Natural killer cell (primary cell): ENCODE results near the gene CNEP1R1. TPM values are rescaled to one million over a fixed set of nuclear protein-coding genes. Genes with fewer than 3 reads are reported as not detected.

Experiments used
- ATAC-seq, 3 donors: fragments of 150-1000 bp in 2 of 3; fragments of 200-7000 bp in 1 of 3; cut with Tn5 transposase; 1 replicate in 1 of 3; 2 replicates in 2 of 3; pipeline ENCODE4 v1.10.0; 2021; ENCODE audit warnings: mild to moderate bottlenecking in 2 of 3, moderate library complexity in 2 of 3
- DNase-seq, 2 donors: peaks; one replicate each; pipeline versions ENCODE4 v3.0.0 to v3.0.0-alpha.2; 2013 to 2021; ENCODE audit warnings: mixed read lengths in 1 of 2
- H3K27ac ChIP-seq: one replicate; pipeline ENCODE4 v1.5.1; 2013; ENCODE audit warnings: mild to moderate bottlenecking, low read length
- H3K27me3 ChIP-seq: one replicate; pipeline ENCODE4 v1.6.1; 2013; ENCODE audit warnings: low read length; ENCODE audit not compliant: control insufficient read depth, insufficient read depth
- H3K36me3 ChIP-seq: one replicate; pipeline ENCODE4 v1.6.1; 2013; ENCODE audit warnings: low read length; ENCODE audit not compliant: control insufficient read depth, insufficient read depth
- H3K4me1 ChIP-seq: one replicate; pipeline ENCODE4 v1.6.1; 2013; ENCODE audit warnings: low read length; ENCODE audit not compliant: control insufficient read depth, insufficient read depth
- H3K4me3 ChIP-seq: one replicate; pipeline ENCODE4 v1.5.1; 2013; ENCODE audit warnings: low read length
- H3K9me3 ChIP-seq: one replicate; pipeline ENCODE4 v1.6.1; 2013; ENCODE audit warnings: low read length; ENCODE audit not compliant: control insufficient read depth, insufficient read depth
- H3K27ac Mint-ChIP-seq, 2 donors: one replicate each; pipeline ENCODE4 v1.8.0; 2022; ENCODE audit warnings: mild to moderate bottlenecking in 2 of 2, mixed read lengths in 2 of 2, moderate library complexity in 1 of 2
- H3K27me3 Mint-ChIP-seq, 2 donors: one replicate each; pipeline ENCODE4 v1.8.0; 2022; ENCODE audit warnings: low read depth in 2 of 2, mixed read lengths in 2 of 2
- H3K36me3 Mint-ChIP-seq: one replicate; pipeline ENCODE4 v1.8.0; 2022; ENCODE audit warnings: mixed read lengths
- H3K4me1 Mint-ChIP-seq, 2 donors: one replicate each; pipeline ENCODE4 v1.8.0; 2022; ENCODE audit warnings: mixed read lengths in 2 of 2
- H3K4me3 Mint-ChIP-seq: one replicate; pipeline ENCODE4 v1.8.0; 2022; ENCODE audit warnings: mild to moderate bottlenecking, moderate library complexity, mixed read lengths
- H3K9me3 Mint-ChIP-seq, 2 donors: one replicate each; pipeline ENCODE4 v1.8.0; 2022; ENCODE audit warnings: mixed read lengths in 2 of 2
- CTCF ChIP-seq: fragments of 200-600 bp; IDR thresholded peaks from one replicate; pipeline ENCODE4 v1.8.0; 2022; ENCODE audit warnings: antibody characterized with exemption
- WGBS: methylation state at CpG from one replicate; pipeline ENCODE4 v1.1.7; 2013; ENCODE audit warnings: missing lambda C conversion rate; ENCODE audit not compliant: insufficient coverage; 5-methylcytosine and 5-hydroxymethylcytosine counted together
- intact Hi-C: fragments of 100-400 bp; cut with micrococcal nuclease; formaldehyde crosslinking; loops from one replicate; pipeline ENCODE4 v1.14.2; 2022
- total RNA-seq, 4 donors: library from RNA; stranded (reverse); fragments of 120-200 nt in 1 of 4; gene quantifications; one replicate each; pipeline versions ENCODE4 v1.2.3 to v1.2.4, GENCODE V29; 2013 to 2022

Gene CNEP1R1
- total RNA-seq, 3 donors from 2014 or later (not counting 1 experiment from before 2014, with no cell fraction given) = 34.3 to 41.6 (median 37.5) TPM

- Mint-ChIP-seq H3K4me3 (no peak overlapping the region), H3K4me1 (no peaks in the 10 kb centered on the region), H3K27ac (no peak overlapping the region), H3K9me3 (no peaks in the 10 kb centered on the region), H3K27me3 (peaks cover 7 to 24% of the 10 kb centered on the region in 2 donors), H3K36me3 (no peaks in the 10 kb centered on the region)
- no peak for ATAC-seq
- H3K27me3 ChIP-seq = no peaks in the 10 kb centered on the region
- no peaks in the 10 kb centered on the region for H3K4me1 ChIP-seq
- WGBS = 100% methylated on average over 1 of the region's 1 CpG
- H3K9me3 ChIP-seq = no peaks in the 10 kb centered on the region
- H3K4me3 ChIP-seq = no peak overlapping the region
- no peak for DNase-seq
- intact Hi-C loops = no loop called here
- H3K36me3 ChIP-seq = no peaks in the 10 kb centered on the region
- no peak for TF ChIP-seq CTCF
- H3K27ac ChIP-seq = no peak overlapping the region
Measured at GRCh38 chr16:49993579-49993978, 31.4 kb upstream of the CNEP1R1 start.

- Mint-ChIP-seq H3K4me3 (no peak overlapping the region), H3K9me3 (no peaks in the 10 kb centered on the region), H3K27me3 (peaks cover 9 to 28% of the 10 kb centered on the region in 2 donors), H3K4me1 (no peaks in the 10 kb centered on the region), H3K36me3 (no peaks in the 10 kb centered on the region), H3K27ac (no peak overlapping the region)
- TF ChIP-seq CTCF = no peak
- no peaks in the 10 kb centered on the region for H3K27me3 ChIP-seq
- H3K36me3 ChIP-seq = no peaks in the 10 kb centered on the region
- H3K27ac ChIP-seq = no peak overlapping the region
- no peak overlapping the region for H3K4me3 ChIP-seq
- whole genome bisulfite sequencing = 64% methylated on average over 1 of the region's 1 CpG
- intact Hi-C loops = no loop called here
- no peaks in the 10 kb centered on the region for H3K4me1 ChIP-seq
- ATAC-seq = no peak
- no peaks in the 10 kb centered on the region for H3K9me3 ChIP-seq
- DNase-seq = no peak
Measured at GRCh38 chr16:49994006-49994405, 31.0 kb upstream of the CNEP1R1 start.

- Mint-ChIP-seq H3K27me3 (peaks cover 12 to 34% of the 10 kb centered on the region in 2 donors), H3K9me3 (no peaks in the 10 kb centered on the region), H3K27ac (no peak overlapping the region), H3K4me3 (no peak overlapping the region), H3K36me3 (no peaks in the 10 kb centered on the region), H3K4me1 (no peaks in the 10 kb centered on the region)
- ATAC-seq (no peak), DNase-seq (no peak)
- no peak overlapping the region for H3K27ac ChIP-seq
- H3K4me3 ChIP-seq = no peak overlapping the region
- TF ChIP-seq CTCF = no peak
- H3K27me3 ChIP-seq = no peaks in the 10 kb centered on the region
- H3K4me1 ChIP-seq = no peaks in the 10 kb centered on the region
- 73% methylated on average over 1 of the region's 1 CpG for WGBS
- H3K9me3 ChIP-seq = no peaks in the 10 kb centered on the region
- no peaks in the 10 kb centered on the region for H3K36me3 ChIP-seq
- intact Hi-C loops = no loop called here
Measured at GRCh38 chr16:49995720-49996119, 29.3 kb upstream of the CNEP1R1 start.

GRCh38 chr16:49997721-49998251, 27.2 kb upstream of the CNEP1R1 start:
- ATAC-seq (no peak), DNase-seq (no peak)
- intact Hi-C loops = no loop called here
- Histone ChIP-seq H3K27ac (no peak overlapping the region), H3K36me3 (no peaks in the 10 kb centered on the region), H3K4me3 (no peak overlapping the region), H3K4me1 (no peaks in the 10 kb centered on the region), H3K27me3 (no peaks in the 10 kb centered on the region), H3K9me3 (peaks cover 3% of the 10 kb centered on the region)
- no peak overlapping the region for H3K4me3 Mint-ChIP-seq
- H3K9me3 Mint-ChIP-seq = no peaks in the 10 kb centered on the region
- H3K27me3 Mint-ChIP-seq = peaks cover 16 to 40% of the 10 kb centered on the region in 2 donors
- no peaks in the 10 kb centered on the region for H3K36me3 Mint-ChIP-seq
- H3K27ac Mint-ChIP-seq = no peak overlapping the region
- H3K4me1 Mint-ChIP-seq = no peaks in the 10 kb centered on the region
- TF ChIP-seq CTCF = no peak
- 90% methylated on average over 4 of the region's 4 CpGs for WGBS
